IgD-negative memory B cell (primary cell): ENCODE data around the gene SHISA2. TPM values are rescaled to one million over a fixed set of nuclear protein-coding genes. Genes with fewer than 3 reads are reported as not detected.
A peak's percentile ranks its signal among the peaks of the same experiment; 100 is the strongest.
"Not testable (repeated sequence)": the region's sequence is repeated elsewhere in the genome, so short reads cannot be mapped to it uniquely, and the experiment has no call there.

ENCODE experiments used
- H3K27ac Mint-ChIP-seq, 3 donors: one replicate each; pipeline ENCODE4 v1.8.0; 2020 to 2022; ENCODE audit warnings: mild to moderate bottlenecking in 3 of 3, mixed read lengths in 3 of 3, moderate library complexity in 1 of 3
- H3K27me3 Mint-ChIP-seq: one replicate; pipeline ENCODE4 v1.8.0; 2021; ENCODE audit warnings: mixed read lengths
- H3K36me3 Mint-ChIP-seq: one replicate; pipeline ENCODE4 v1.8.0; 2020; ENCODE audit warnings: mild to moderate bottlenecking, mixed read lengths
- H3K4me1 Mint-ChIP-seq, 3 donors: one replicate each; pipeline ENCODE4 v1.8.0; 2020 to 2022; ENCODE audit warnings: mixed read lengths in 3 of 3, mild to moderate bottlenecking in 1 of 3
- H3K4me3 Mint-ChIP-seq, 4 donors: one replicate each; pipeline ENCODE4 v1.8.0; 2020 to 2022; ENCODE audit warnings: mild to moderate bottlenecking in 4 of 4, mixed read lengths in 4 of 4, moderate library complexity in 3 of 4
- H3K9me3 Mint-ChIP-seq, 3 donors: one replicate each; pipeline ENCODE4 v1.8.0; 2020 to 2021; ENCODE audit warnings: mixed read lengths in 3 of 3, mild to moderate bottlenecking in 1 of 3
- polyA plus RNA-seq: library from polyadenylated mRNA; unstranded; fragments of 300-500 nt; fragmentation: Illumina TruSeq; gene quantifications from one replicate; pipeline ENCODE4 v1.2.3, GENCODE V29; 2021

Gene SHISA2
- not detected for polyA plus RNA-seq

- H3K4me1 Mint-ChIP-seq: peaks cover 0 to 5% (median 2%) of the 10 kb centered on the region in 3 donors
- H3K9me3 Mint-ChIP-seq: no peaks in the 10 kb centered on the region
- peaks cover 27% of the 10 kb centered on the region for H3K27me3 Mint-ChIP-seq
- H3K27ac Mint-ChIP-seq: no peak within 1 kb of the TSS
- H3K4me3 Mint-ChIP-seq: peak within 1 kb of the TSS in 3 of 4 donors; percentile 51 to 79 (median 57)
- H3K36me3 Mint-ChIP-seq: no peaks in the 10 kb centered on the region
These were observed at the start of gene SHISA2 for GRCh38 chr13:26051657-26052311. Gene SHISA2 (minus strand): TSS chr13:26052016. CDS start chr13:26050975, 1,041 bp downstream.

- Mint-ChIP-seq H3K9me3 (peaks cover 0 to 8% (median 2%) of the 10 kb centered on the region in 3 donors), H3K4me3 (no peak overlapping the region), H3K27me3 (peaks cover 9% of the 10 kb centered on the region), H3K36me3 (no peaks in the 10 kb centered on the region), H3K27ac (no peak overlapping the region), H3K4me1 (no peaks in the 10 kb centered on the region)
These were observed 44.2 kb upstream of the SHISA2 start for GRCh38 chr13:26095846-26096610.

- Mint-ChIP-seq H3K27me3 (peaks cover 9% of the 10 kb centered on the region), H3K36me3 (no peaks in the 10 kb centered on the region), H3K4me3 (no peak overlapping the region), H3K4me1 (no peaks in the 10 kb centered on the region), H3K27ac (no peak overlapping the region), H3K9me3 (peaks cover 0 to 8% (median 2%) of the 10 kb centered on the region in 3 donors)
These were observed 43.5 kb upstream of the SHISA2 start for GRCh38 chr13:26095338-26095737.

GRCh38 chr13:26076821-26077220 lies 25.0 kb upstream of the SHISA2 start:
- not testable (repeated sequence) for H3K4me3 Mint-ChIP-seq, H3K27me3 Mint-ChIP-seq, H3K27ac Mint-ChIP-seq, H3K36me3 Mint-ChIP-seq, H3K9me3 Mint-ChIP-seq, H3K4me1 Mint-ChIP-seq

GRCh38 chr13:26075498-26075897 lies 23.7 kb upstream of the SHISA2 start:
- Mint-ChIP-seq H3K27me3 (peaks cover 11% of the 10 kb centered on the region), H3K9me3 (no peaks in the 10 kb centered on the region), H3K36me3 (no peaks in the 10 kb centered on the region), H3K4me1 (no peaks in the 10 kb centered on the region), H3K4me3 (no peak overlapping the region), H3K27ac (no peak overlapping the region)

- no peaks in the 10 kb centered on the region for H3K4me1 Mint-ChIP-seq
- no peak overlapping the region for H3K27ac Mint-ChIP-seq
- no peaks in the 10 kb centered on the region for H3K36me3 Mint-ChIP-seq
- no peak overlapping the region for H3K4me3 Mint-ChIP-seq
- H3K27me3 Mint-ChIP-seq: peaks cover 11% of the 10 kb centered on the region
- H3K9me3 Mint-ChIP-seq: no peaks in the 10 kb centered on the region
These were observed 22.9 kb upstream of the SHISA2 start for GRCh38 chr13:26074706-26075105.

- H3K36me3 Mint-ChIP-seq, H3K9me3 Mint-ChIP-seq, H3K4me1 Mint-ChIP-seq, H3K4me3 Mint-ChIP-seq, H3K27ac Mint-ChIP-seq: not testable (repeated sequence)
- H3K27me3 Mint-ChIP-seq: peaks cover 11% of the 10 kb centered on the region
These were observed 20.5 kb upstream of the SHISA2 start for GRCh38 chr13:26072335-26072734.

GRCh38 chr13:26071691-26072090 lies 19.9 kb upstream of the SHISA2 start:
- Mint-ChIP-seq H3K4me1 (no peaks in the 10 kb centered on the region), H3K4me3 (peak overlapping the region in 1 of 4 donors; percentile 45), H3K36me3 (no peaks in the 10 kb centered on the region), H3K9me3 (no peaks in the 10 kb centered on the region), H3K27me3 (peaks cover 11% of the 10 kb centered on the region), H3K27ac (peak overlapping the region in 1 of 3 donors; percentile 17)

- not testable (repeated sequence) for H3K9me3 Mint-ChIP-seq, H3K4me3 Mint-ChIP-seq, H3K36me3 Mint-ChIP-seq
These were observed 17.8 kb upstream of the SHISA2 start for GRCh38 chr13:26069642-26070041.

GRCh38 chr13:26068372-26068771 lies 16.6 kb upstream of the SHISA2 start:
- H3K36me3 Mint-ChIP-seq, H3K4me3 Mint-ChIP-seq, H3K4me1 Mint-ChIP-seq, H3K27me3 Mint-ChIP-seq, H3K9me3 Mint-ChIP-seq, H3K27ac Mint-ChIP-seq: not testable (repeated sequence)

More at GRCh38 chr13:26069642-26070041, 17.8 kb upstream of the SHISA2 start:
- H3K4me1 Mint-ChIP-seq, H3K27ac Mint-ChIP-seq: not testable (repeated sequence)
- peaks cover 11% of the 10 kb centered on the region for H3K27me3 Mint-ChIP-seq

- Mint-ChIP-seq H3K36me3 (no peaks in the 10 kb centered on the region), H3K27me3 (peaks cover 9% of the 10 kb centered on the region), H3K9me3 (no peaks in the 10 kb centered on the region), H3K4me3 (no peak overlapping the region), H3K4me1 (no peaks in the 10 kb centered on the region), H3K27ac (peak overlapping the region in 1 of 3 donors; percentile 67)
These were observed 15.8 kb upstream of the SHISA2 start for GRCh38 chr13:26067601-26068000.

GRCh38 chr13:26066492-26066891 lies 14.7 kb upstream of the SHISA2 start:
- not testable (repeated sequence) for H3K27ac Mint-ChIP-seq, H3K4me1 Mint-ChIP-seq, H3K9me3 Mint-ChIP-seq, H3K36me3 Mint-ChIP-seq, H3K27me3 Mint-ChIP-seq
- H3K4me3 Mint-ChIP-seq: peak overlapping the region in 1 of 4 donors; percentile 12

- Mint-ChIP-seq H3K27me3 (no peaks in the 10 kb centered on the region), H3K4me1 (no peaks in the 10 kb centered on the region), H3K4me3 (no peak overlapping the region), H3K36me3 (no peaks in the 10 kb centered on the region), H3K27ac (no peak overlapping the region), H3K9me3 (no peaks in the 10 kb centered on the region)
These were observed 11.1 kb upstream of the SHISA2 start for GRCh38 chr13:26062853-26063444.

- Mint-ChIP-seq H3K36me3 (no peaks in the 10 kb centered on the region), H3K27me3 (no peaks in the 10 kb centered on the region), H3K4me3 (no peak overlapping the region), H3K4me1 (no peaks in the 10 kb centered on the region), H3K27ac (no peak overlapping the region), H3K9me3 (no peaks in the 10 kb centered on the region)
These were observed 10.1 kb upstream of the SHISA2 start for GRCh38 chr13:26061947-26062346.

- H3K36me3 Mint-ChIP-seq: no peaks in the 10 kb centered on the region
- H3K4me3 Mint-ChIP-seq: no peak overlapping the region
- no peak overlapping the region for H3K27ac Mint-ChIP-seq
- no peaks in the 10 kb centered on the region for H3K27me3 Mint-ChIP-seq
- no peaks in the 10 kb centered on the region for H3K9me3 Mint-ChIP-seq
- H3K4me1 Mint-ChIP-seq: no peaks in the 10 kb centered on the region
These were observed 9.4 kb upstream of the SHISA2 start for GRCh38 chr13:26061256-26061655.

- H3K4me3 Mint-ChIP-seq: no peak overlapping the region
- no peaks in the 10 kb centered on the region for H3K27me3 Mint-ChIP-seq
- no peak overlapping the region for H3K27ac Mint-ChIP-seq
- H3K9me3 Mint-ChIP-seq: no peaks in the 10 kb centered on the region
- H3K36me3 Mint-ChIP-seq: no peaks in the 10 kb centered on the region
- H3K4me1 Mint-ChIP-seq: no peaks in the 10 kb centered on the region
These were observed 8.5 kb upstream of the SHISA2 start for GRCh38 chr13:26060357-26060756.
